H1 (cell line): ENCODE data around the gene FAM219A. TPM values are rescaled to one million over a fixed set of nuclear protein-coding genes. Genes with fewer than 3 reads are reported as not detected.

Experiments
- CTCF ChIA-PET: fragments of 300-600 bp; sonication (Branson Sonifier 250); formaldehyde crosslinking; loops from one replicate; lab custom pipeline; 2021; ENCODE audit not compliant: partially characterized antibody; lab: Charles Lee
- POLR2A ChIA-PET: fragments of 300-600 bp; sonication (Branson Sonifier 250); formaldehyde crosslinking; loops from one replicate; lab custom pipeline; 2021; ENCODE audit warnings: inconsistent platforms; ENCODE audit not compliant: partially characterized antibody; lab: Charles Lee
- DNase-seq, 2 experiments: peaks; one replicate each; pipeline versions ENCODE4 v3.0.0 to v3.0.0-alpha.2; 2010 to 2022; ENCODE audit warnings: low spot score in 2 of 2, low read depth in 1 of 2, mixed read lengths in 1 of 2
- FAIRE-seq: peaks from 2 replicates; lab custom pipeline; 2011; peaks lifted over from hg19 to GRCh38; lab: Jason Lieb, UNC
- H2AFZ ChIP-seq: 2 replicates; pipeline ENCODE4 v1.8.1; 2012; ENCODE audit warnings: low read length, inconsistent platforms
- H2AK5ac ChIP-seq: 2 replicates; pipeline ENCODE4 v1.6.1; 2013; ENCODE audit warnings: low read depth, low read length
- H2BK120ac ChIP-seq: replicated peaks from 2 replicates; pipeline ENCODE3; 2013; ENCODE audit warnings: low read depth, low read length, inconsistent platforms
- H2BK12ac ChIP-seq: 2 replicates; pipeline ENCODE4 v1.6.1; 2013; ENCODE audit warnings: low read depth, low read length
- H2BK15ac ChIP-seq: 2 replicates; pipeline ENCODE4 v1.6.1; 2013; ENCODE audit warnings: low read length
- H2BK20ac ChIP-seq: 2 replicates; pipeline ENCODE4 v1.6.1; 2013; ENCODE audit warnings: low read length
- H2BK5ac ChIP-seq: 2 replicates; pipeline ENCODE4 v1.6.1; 2013; ENCODE audit warnings: low read depth, low read length
- H3K14ac ChIP-seq: 2 replicates; pipeline ENCODE4 v1.6.1; 2013; ENCODE audit warnings: inconsistent platforms; ENCODE audit not compliant: insufficient read length
- H3K18ac ChIP-seq: 2 replicates; pipeline ENCODE4 v1.6.1; 2013; ENCODE audit warnings: low read length; ENCODE audit errors: extremely low read depth
- H3K23ac ChIP-seq: 2 replicates; pipeline ENCODE4 v1.6.1; 2013; ENCODE audit warnings: inconsistent platforms; ENCODE audit not compliant: insufficient read length
- H3K23me2 ChIP-seq: 2 replicates; pipeline ENCODE4 v1.6.1; 2013; ENCODE audit warnings: low read depth, low read length
- H3K27ac ChIP-seq: 2 replicates; pipeline ENCODE4 v1.6.1; 2011; ENCODE audit warnings: low read depth, low read length, inconsistent platforms
- H3K27me3 ChIP-seq, 4 experiments: replicated peaks in 1 of 4; 1 replicate in 1 of 4; 2 replicates in 3 of 4; pipeline versions ENCODE4 v1.6.1 to v1.8.1; 2011 to 2013; ENCODE audit warnings: low read length in 3 of 4, mild to moderate bottlenecking in 3 of 4, inconsistent platforms in 2 of 4, mixed read lengths in 2 of 4, moderate library complexity in 1 of 4; ENCODE audit not compliant: control insufficient read depth in 3 of 4, insufficient read depth in 3 of 4; ENCODE audit errors: extremely low read depth in 1 of 4
- H3K36me3 ChIP-seq, 4 experiments: 2 replicates each; pipeline versions ENCODE4 v1.6.1 to v1.8.1; 2011 to 2013; ENCODE audit warnings: mild to moderate bottlenecking in 4 of 4, low read length in 3 of 4, moderate library complexity in 2 of 4, control low read depth in 1 of 4, inconsistent platforms in 1 of 4; ENCODE audit not compliant: insufficient read depth in 4 of 4, control insufficient read depth in 2 of 4
- H3K4ac ChIP-seq: replicated peaks from 2 replicates; pipeline ENCODE3; 2013; ENCODE audit warnings: low read length, low read depth, mixed read lengths, inconsistent platforms; ENCODE audit not compliant: insufficient read length
- H3K4me1 ChIP-seq, 4 experiments: replicated peaks in 1 of 4; 1 replicate in 1 of 4; 2 replicates in 3 of 4; pipeline versions ENCODE4 v1.6.1 to v1.8.1; 2011 to 2013; ENCODE audit warnings: low read length in 3 of 4, inconsistent platforms in 2 of 4, mixed read lengths in 1 of 4; ENCODE audit not compliant: insufficient read depth in 4 of 4, control insufficient read depth in 3 of 4
- H3K4me2 ChIP-seq, 2 experiments: 2 replicates each; pipeline versions ENCODE4 v1.6.1 to v1.8.1; 2011 to 2013; ENCODE audit warnings: low read depth in 2 of 2, low read length in 2 of 2, control low read depth in 1 of 2, inconsistent platforms in 1 of 2, mild to moderate bottlenecking in 1 of 2; ENCODE audit not compliant: insufficient read depth in 1 of 2
- H3K4me3 ChIP-seq, 4 experiments: fragments of 200-600, 300-600 bp in 1 of 4; sonication (generic), shearing (Covaris generic), sonication (Bioruptor Twin) in 1 of 4; 2 replicates each; pipeline versions ENCODE4 v1.5.1 to v1.8.1; 2011 to 2016; ENCODE audit warnings: low read length in 4 of 4, low read depth in 3 of 4, control low read depth in 2 of 4, inconsistent platforms in 2 of 4, mild to moderate bottlenecking in 2 of 4, mixed read lengths in 1 of 4, moderate library complexity in 1 of 4; ENCODE audit not compliant: insufficient read depth in 2 of 4; ENCODE audit errors: extremely low read depth in 1 of 4
- H3K56ac ChIP-seq: replicated peaks from 2 replicates; pipeline ENCODE3; 2013; ENCODE audit warnings: low read depth, mild to moderate bottlenecking, mixed read lengths, low read length, inconsistent platforms; ENCODE audit not compliant: insufficient read length
- H3K79me1 ChIP-seq: 2 replicates; pipeline ENCODE4 v1.6.1; 2013; ENCODE audit warnings: low read depth, low read length, control low read depth
- H3K79me2 ChIP-seq, 2 experiments: 2 replicates each; pipeline versions ENCODE4 v1.6.1 to v1.8.1; 2012 to 2013; ENCODE audit warnings: low read length in 2 of 2, mild to moderate bottlenecking in 2 of 2, inconsistent platforms in 1 of 2; ENCODE audit not compliant: insufficient read depth in 2 of 2, control insufficient read depth in 1 of 2
- H3K9ac ChIP-seq, 4 experiments: replicated peaks in 1 of 4; 1 replicate in 1 of 4; 2 replicates in 3 of 4; pipeline versions ENCODE4 v1.6.1 to v1.8.1; 2011 to 2013; ENCODE audit warnings: low read depth in 3 of 4, low read length in 3 of 4, control low read depth in 2 of 4, mild to moderate bottlenecking in 2 of 4, moderate library complexity in 2 of 4, inconsistent platforms in 1 of 4; ENCODE audit errors: extremely low read depth in 1 of 4
- H3K9me3 ChIP-seq, 2 experiments: 2 replicates each; pipeline versions ENCODE4 v1.6.1 to v1.8.1; 2012 to 2013; ENCODE audit warnings: mild to moderate bottlenecking in 2 of 2, moderate library complexity in 2 of 2, control low read depth in 1 of 2, inconsistent platforms in 1 of 2, low read depth in 1 of 2, low read length in 1 of 2, mixed read lengths in 1 of 2; ENCODE audit not compliant: insufficient read depth in 2 of 2
- H4K20me1 ChIP-seq, 2 experiments: replicated peaks in 1 of 2; 2 replicates each; pipeline versions ENCODE3 to v1.8.1; 2011 to 2013; ENCODE audit warnings: inconsistent platforms in 2 of 2, low read length in 2 of 2, mild to moderate bottlenecking in 1 of 2; ENCODE audit not compliant: insufficient read depth in 2 of 2, control insufficient read depth in 1 of 2
- H4K5ac ChIP-seq: 2 replicates; pipeline ENCODE4 v1.6.1; 2013; ENCODE audit warnings: low read length, low read depth, mixed read lengths, inconsistent platforms; ENCODE audit not compliant: insufficient read length
- H4K8ac ChIP-seq: 2 replicates; pipeline ENCODE4 v1.8.0; 2013; ENCODE audit warnings: mild to moderate bottlenecking, moderate library complexity, low read length, inconsistent platforms; ENCODE audit not compliant: insufficient read depth; ENCODE audit errors: extremely low read depth
- H4K91ac ChIP-seq: replicated peaks from 2 replicates; pipeline ENCODE3; 2013; ENCODE audit warnings: low read length, mixed read lengths, inconsistent platforms; ENCODE audit not compliant: insufficient read length
- CBX5 ChIP-seq: fragments of 300-800, 300-1000 bp; sonication (generic); IDR thresholded peaks from 2 replicates; pipeline ENCODE4 v1.7.1; 2016; ENCODE audit warnings: antibody characterized with exemption, low read length, low read depth
- CHD1 ChIP-seq: IDR thresholded peaks from 2 replicates; pipeline ENCODE4 v1.6.1; 2012; ENCODE audit warnings: low read depth, low read length, improper control_type of control experiment
- GTF2F1 ChIP-seq: IDR thresholded peaks from 2 replicates; pipeline ENCODE4 v1.6.1; 2012; ENCODE audit warnings: low read depth, low read length, improper control_type of control experiment, borderline replicate concordance
- KDM1A ChIP-seq: fragments of 200-600, 300-600 bp; sonication (generic); IDR thresholded peaks from 2 replicates; pipeline ENCODE4 v1.7.1; 2016; ENCODE audit warnings: mild to moderate bottlenecking, low read length, borderline replicate concordance
- NRF1 ChIP-seq: IDR thresholded peaks from 2 replicates; pipeline ENCODE4 v1.6.1; 2011; ENCODE audit warnings: mild to moderate bottlenecking, low read depth, low read length, improper control_type of control experiment
- POLR2AphosphoS5 ChIP-seq: IDR thresholded peaks from 2 replicates; pipeline ENCODE4 v1.6.1; 2011; ENCODE audit warnings: low read depth, low read length
- SP1 ChIP-seq: IDR thresholded peaks from 2 replicates; pipeline ENCODE4 v1.6.1; 2011; ENCODE audit warnings: low read depth, low read length
- SP2 ChIP-seq: IDR thresholded peaks from 2 replicates; pipeline ENCODE4 v1.6.1; 2012; ENCODE audit warnings: mild to moderate bottlenecking, low read length, inconsistent platforms
- SP4 ChIP-seq: IDR thresholded peaks from 2 replicates; pipeline ENCODE4 v1.6.1; 2012; ENCODE audit warnings: low read length, inconsistent platforms
- SRF ChIP-seq: IDR thresholded peaks from 2 replicates; pipeline ENCODE4 v1.6.1; 2011; ENCODE audit warnings: mild to moderate bottlenecking, low read depth, low read length, moderate library complexity
- WGBS, 2 experiments: shearing (Covaris generic) in 1 of 2; methylation state at CpG; one replicate each; pipeline versions ENCODE4 v1.1.6 to v1.1.7; 2013 to 2015; ENCODE audit warnings: low lambda C conversion rate in 2 of 2, mixed read lengths in 2 of 2, inconsistent platforms in 1 of 2, low coverage in 1 of 2, missing lambda C conversion rate in 1 of 2; ENCODE audit not compliant: insufficient replicate concordance in 2 of 2, insufficient coverage in 1 of 2, insufficient read length in 1 of 2; ENCODE audit errors: extremely low coverage in 1 of 2, missing lambda C conversion rate in 1 of 2; 5-methylcytosine and 5-hydroxymethylcytosine counted together
- polyA plus RNA-seq, 7 experiments: library from polyadenylated mRNA; depleted of rRNA in 3 of 7; stranded (reverse) in 5 of 7; unstranded in 2 of 7; fragments of >200 nt in 5 of 7; fragments of 200-250 nt in 2 of 7; gene quantifications; 1 replicate in 5 of 7; 2 replicates in 1 of 7; 4 replicates in 1 of 7; pipeline versions ENCODE4 v1.2.1 to v1.2.3, GENCODE V29; 2011 to 2013; ENCODE audit warnings: missing spikeins in 2 of 7, mixed read lengths in 2 of 7
- total RNA-seq: library from RNA; stranded (reverse); fragmentation: NEBNext Ultra II Directional; extraction: Animal tissue kit (Norgen Biotek cat#: 25700); gene quantifications from 2 replicates; pipeline ENCODE4 v1.2.1, GENCODE V29; 2021
- TF ChIP-seq, protein P1 (sequence below): IDR thresholded peaks from 2 replicates; pipeline ENCODE4 v1.6.1; 2011; ENCODE audit warnings: low read depth, mild to moderate bottlenecking, low read length; ENCODE audit not compliant: insufficient read depth
- TF ChIP-seq, protein P2 (sequence below): IDR thresholded peaks from 2 replicates; pipeline ENCODE4 v1.6.1; 2012; ENCODE audit warnings: inconsistent platforms

The FAM219A gene
- total and polyA plus RNA-seq, 2 of the 8 experiments (the other 6 are each of a cell fraction or from before 2014, with no cell fraction given) = 7.7 to 10.4 TPM

DNA sequence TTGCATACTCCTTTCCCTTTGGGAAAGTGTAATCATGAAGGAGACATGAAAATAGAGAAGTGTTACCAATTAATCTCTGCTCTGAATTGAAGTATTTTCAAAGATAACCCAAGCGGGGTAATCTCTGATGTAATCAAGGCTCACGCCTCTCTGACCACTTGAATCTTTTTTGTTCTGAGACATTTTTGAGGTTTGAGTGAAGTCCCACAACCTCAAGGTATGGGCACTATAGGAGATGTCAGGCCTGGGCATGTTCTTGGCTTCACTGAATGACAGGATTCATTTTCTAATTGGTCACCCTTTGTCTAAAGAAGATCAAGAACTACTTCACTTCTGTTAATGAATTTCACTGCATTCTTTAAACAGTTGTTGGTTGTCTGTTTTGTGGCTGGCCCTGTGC, 40.7 kb upstream of the FAM219A start:
- Histone ChIP-seq H2AFZ (no peak overlapping the region), H4K5ac (no peak overlapping the region), H3K9ac (no peak overlapping the region), H2BK15ac (no peak overlapping the region), H3K4ac (no peak overlapping the region), H3K14ac (no peak overlapping the region), H3K36me3 (no peaks in the 10 kb centered on the region), H4K91ac (no peak overlapping the region), H3K27me3 (no peaks in the 10 kb centered on the region; a peak in 1 of 7 replicates), H2BK120ac (no peak overlapping the region), H3K27ac (no peak overlapping the region), H3K23me2 (no peaks in the 10 kb centered on the region), H3K79me2 (no peaks in the 10 kb centered on the region), H4K20me1 (no peaks in the 10 kb centered on the region), H2BK5ac (no peak overlapping the region), H3K18ac (no peak overlapping the region), H2AK5ac (no peak overlapping the region), H3K79me1 (no peaks in the 10 kb centered on the region), H2BK20ac (no peak overlapping the region), H4K8ac (no peak overlapping the region), H2BK12ac (no peak overlapping the region), H3K4me2 (no peak overlapping the region), H3K56ac (no peak overlapping the region), H3K9me3 (no peaks in the 10 kb centered on the region), H3K23ac (no peak overlapping the region), H3K4me1 (0 out of 7 replicates have a peak, but pooled peaks cover 0 to 3% (median 0%) of the 10 kb centered on the region in 4 experiments), H3K4me3 (no peak overlapping the region)
- CTCF ChIA-PET = interaction anchor here (0.9 to 8.8 kb wide), 14 partner anchors 8 to 101 kb away, joined by 3 to 114 read pairs (median 20); a partner anchor contains a TSS
- POLR2A ChIA-PET = no interaction called here
- 79% methylated on average over 2 of the region's 2 CpGs; no CpG with 5 or more reads in 1 of the 2 experiments for WGBS, 2 experiments
- FAIRE-seq (no peak), DNase-seq (no peak)
- TF ChIP-seq POLR2AphosphoS5 (no peak), SP1 (no peak), GTF2F1 (no peak), KDM1A (no peak), CHD1 (no peak), SP2 (no peak), SRF (no peak), SP4 (no peak), CBX5 (no peak), NRF1 (no peak)
- TF ChIP-seq, protein P1, sequence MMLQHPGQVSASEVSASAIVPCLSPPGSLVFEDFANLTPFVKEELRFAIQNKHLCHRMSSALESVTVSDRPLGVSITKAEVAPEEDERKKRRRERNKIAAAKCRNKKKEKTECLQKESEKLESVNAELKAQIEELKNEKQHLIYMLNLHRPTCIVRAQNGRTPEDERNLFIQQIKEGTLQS = no peak
- TF ChIP-seq, protein P2, sequence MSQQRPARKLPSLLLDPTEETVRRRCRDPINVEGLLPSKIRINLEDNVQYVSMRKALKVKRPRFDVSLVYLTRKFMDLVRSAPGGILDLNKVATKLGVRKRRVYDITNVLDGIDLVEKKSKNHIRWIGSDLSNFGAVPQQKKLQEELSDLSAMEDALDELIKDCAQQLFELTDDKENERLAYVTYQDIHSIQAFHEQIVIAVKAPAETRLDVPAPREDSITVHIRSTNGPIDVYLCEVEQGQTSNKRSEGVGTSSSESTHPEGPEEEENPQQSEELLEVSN = no peak
